H1 (cell line): Measurements from ENCODE around the gene STAT4. TPM values are rescaled to one million over a fixed set of nuclear protein-coding genes. Genes with fewer than 3 reads are reported as not detected.

Experiments used
- CTCF ChIA-PET: fragments of 300-600 bp; sonication (Branson Sonifier 250); formaldehyde crosslinking; loops from one replicate; lab custom pipeline; 2021; ENCODE audit not compliant: partially characterized antibody; lab: Charles Lee
- POLR2A ChIA-PET: fragments of 300-600 bp; sonication (Branson Sonifier 250); formaldehyde crosslinking; loops from one replicate; lab custom pipeline; 2021; ENCODE audit warnings: inconsistent platforms; ENCODE audit not compliant: partially characterized antibody; lab: Charles Lee
- DNase-seq, 2 experiments: peaks; one replicate each; pipeline versions ENCODE4 v3.0.0 to v3.0.0-alpha.2; 2010 to 2022; ENCODE audit warnings: low spot score in 2 of 2, low read depth in 1 of 2, mixed read lengths in 1 of 2
- FAIRE-seq: peaks from 2 replicates; lab custom pipeline; 2011; peaks lifted over from hg19 to GRCh38; lab: Jason Lieb, UNC
- H2AFZ ChIP-seq: 2 replicates; pipeline ENCODE4 v1.8.1; 2012; ENCODE audit warnings: low read length, inconsistent platforms
- H2AK5ac ChIP-seq: 2 replicates; pipeline ENCODE4 v1.6.1; 2013; ENCODE audit warnings: low read depth, low read length
- H2BK120ac ChIP-seq: replicated peaks from 2 replicates; pipeline ENCODE3; 2013; ENCODE audit warnings: low read depth, low read length, inconsistent platforms
- H2BK12ac ChIP-seq: 2 replicates; pipeline ENCODE4 v1.6.1; 2013; ENCODE audit warnings: low read depth, low read length
- H2BK15ac ChIP-seq: 2 replicates; pipeline ENCODE4 v1.6.1; 2013; ENCODE audit warnings: low read length
- H2BK20ac ChIP-seq: 2 replicates; pipeline ENCODE4 v1.6.1; 2013; ENCODE audit warnings: low read length
- H2BK5ac ChIP-seq: 2 replicates; pipeline ENCODE4 v1.6.1; 2013; ENCODE audit warnings: low read depth, low read length
- H3K14ac ChIP-seq: 2 replicates; pipeline ENCODE4 v1.6.1; 2013; ENCODE audit warnings: inconsistent platforms; ENCODE audit not compliant: insufficient read length
- H3K18ac ChIP-seq: 2 replicates; pipeline ENCODE4 v1.6.1; 2013; ENCODE audit warnings: low read length; ENCODE audit errors: extremely low read depth
- H3K23ac ChIP-seq: 2 replicates; pipeline ENCODE4 v1.6.1; 2013; ENCODE audit warnings: inconsistent platforms; ENCODE audit not compliant: insufficient read length
- H3K23me2 ChIP-seq: 2 replicates; pipeline ENCODE4 v1.6.1; 2013; ENCODE audit warnings: low read depth, low read length
- H3K27ac ChIP-seq: 2 replicates; pipeline ENCODE4 v1.6.1; 2011; ENCODE audit warnings: low read depth, low read length, inconsistent platforms
- H3K27me3 ChIP-seq, 4 experiments: replicated peaks in 1 of 4; 1 replicate in 1 of 4; 2 replicates in 3 of 4; pipeline versions ENCODE4 v1.6.1 to v1.8.1; 2011 to 2013; ENCODE audit warnings: low read length in 3 of 4, mild to moderate bottlenecking in 3 of 4, inconsistent platforms in 2 of 4, mixed read lengths in 2 of 4, moderate library complexity in 1 of 4; ENCODE audit not compliant: control insufficient read depth in 3 of 4, insufficient read depth in 3 of 4; ENCODE audit errors: extremely low read depth in 1 of 4
- H3K36me3 ChIP-seq, 4 experiments: 2 replicates each; pipeline versions ENCODE4 v1.6.1 to v1.8.1; 2011 to 2013; ENCODE audit warnings: mild to moderate bottlenecking in 4 of 4, low read length in 3 of 4, moderate library complexity in 2 of 4, control low read depth in 1 of 4, inconsistent platforms in 1 of 4; ENCODE audit not compliant: insufficient read depth in 4 of 4, control insufficient read depth in 2 of 4
- H3K4ac ChIP-seq: replicated peaks from 2 replicates; pipeline ENCODE3; 2013; ENCODE audit warnings: low read length, low read depth, mixed read lengths, inconsistent platforms; ENCODE audit not compliant: insufficient read length
- H3K4me1 ChIP-seq, 4 experiments: replicated peaks in 1 of 4; 1 replicate in 1 of 4; 2 replicates in 3 of 4; pipeline versions ENCODE4 v1.6.1 to v1.8.1; 2011 to 2013; ENCODE audit warnings: low read length in 3 of 4, inconsistent platforms in 2 of 4, mixed read lengths in 1 of 4; ENCODE audit not compliant: insufficient read depth in 4 of 4, control insufficient read depth in 3 of 4
- H3K4me2 ChIP-seq, 2 experiments: 2 replicates each; pipeline versions ENCODE4 v1.6.1 to v1.8.1; 2011 to 2013; ENCODE audit warnings: low read depth in 2 of 2, low read length in 2 of 2, control low read depth in 1 of 2, inconsistent platforms in 1 of 2, mild to moderate bottlenecking in 1 of 2; ENCODE audit not compliant: insufficient read depth in 1 of 2
- H3K4me3 ChIP-seq, 4 experiments: fragments of 200-600, 300-600 bp in 1 of 4; sonication (generic), shearing (Covaris generic), sonication (Bioruptor Twin) in 1 of 4; 2 replicates each; pipeline versions ENCODE4 v1.5.1 to v1.8.1; 2011 to 2016; ENCODE audit warnings: low read length in 4 of 4, low read depth in 3 of 4, control low read depth in 2 of 4, inconsistent platforms in 2 of 4, mild to moderate bottlenecking in 2 of 4, mixed read lengths in 1 of 4, moderate library complexity in 1 of 4; ENCODE audit not compliant: insufficient read depth in 2 of 4; ENCODE audit errors: extremely low read depth in 1 of 4
- H3K56ac ChIP-seq: replicated peaks from 2 replicates; pipeline ENCODE3; 2013; ENCODE audit warnings: low read depth, mild to moderate bottlenecking, mixed read lengths, low read length, inconsistent platforms; ENCODE audit not compliant: insufficient read length
- H3K79me1 ChIP-seq: 2 replicates; pipeline ENCODE4 v1.6.1; 2013; ENCODE audit warnings: low read depth, low read length, control low read depth
- H3K79me2 ChIP-seq, 2 experiments: 2 replicates each; pipeline versions ENCODE4 v1.6.1 to v1.8.1; 2012 to 2013; ENCODE audit warnings: low read length in 2 of 2, mild to moderate bottlenecking in 2 of 2, inconsistent platforms in 1 of 2; ENCODE audit not compliant: insufficient read depth in 2 of 2, control insufficient read depth in 1 of 2
- H3K9ac ChIP-seq, 4 experiments: replicated peaks in 1 of 4; 1 replicate in 1 of 4; 2 replicates in 3 of 4; pipeline versions ENCODE4 v1.6.1 to v1.8.1; 2011 to 2013; ENCODE audit warnings: low read depth in 3 of 4, low read length in 3 of 4, control low read depth in 2 of 4, mild to moderate bottlenecking in 2 of 4, moderate library complexity in 2 of 4, inconsistent platforms in 1 of 4; ENCODE audit errors: extremely low read depth in 1 of 4
- H3K9me3 ChIP-seq, 2 experiments: 2 replicates each; pipeline versions ENCODE4 v1.6.1 to v1.8.1; 2012 to 2013; ENCODE audit warnings: mild to moderate bottlenecking in 2 of 2, moderate library complexity in 2 of 2, control low read depth in 1 of 2, inconsistent platforms in 1 of 2, low read depth in 1 of 2, low read length in 1 of 2, mixed read lengths in 1 of 2; ENCODE audit not compliant: insufficient read depth in 2 of 2
- H4K20me1 ChIP-seq, 2 experiments: replicated peaks in 1 of 2; 2 replicates each; pipeline versions ENCODE3 to v1.8.1; 2011 to 2013; ENCODE audit warnings: inconsistent platforms in 2 of 2, low read length in 2 of 2, mild to moderate bottlenecking in 1 of 2; ENCODE audit not compliant: insufficient read depth in 2 of 2, control insufficient read depth in 1 of 2
- H4K5ac ChIP-seq: 2 replicates; pipeline ENCODE4 v1.6.1; 2013; ENCODE audit warnings: low read length, low read depth, mixed read lengths, inconsistent platforms; ENCODE audit not compliant: insufficient read length
- H4K8ac ChIP-seq: 2 replicates; pipeline ENCODE4 v1.8.0; 2013; ENCODE audit warnings: mild to moderate bottlenecking, moderate library complexity, low read length, inconsistent platforms; ENCODE audit not compliant: insufficient read depth; ENCODE audit errors: extremely low read depth
- H4K91ac ChIP-seq: replicated peaks from 2 replicates; pipeline ENCODE3; 2013; ENCODE audit warnings: low read length, mixed read lengths, inconsistent platforms; ENCODE audit not compliant: insufficient read length
- ATF3 ChIP-seq: IDR thresholded peaks from 2 replicates; pipeline ENCODE4 v1.6.1; 2011; ENCODE audit warnings: low read depth, mild to moderate bottlenecking, low read length; ENCODE audit not compliant: insufficient read depth
- BRCA1 ChIP-seq: IDR thresholded peaks from 2 replicates; pipeline ENCODE4 v1.6.1; 2012; ENCODE audit warnings: low read depth, low read length, improper control_type of control experiment
- CBX8 ChIP-seq: fragments of 300-800, 300-1000 bp; sonication (generic); IDR thresholded peaks from 2 replicates; pipeline ENCODE4 v1.7.1; 2016; ENCODE audit warnings: low read depth, low read length, borderline replicate concordance
- CTBP2 ChIP-seq: IDR thresholded peaks from 2 replicates; pipeline ENCODE4 v1.7.0; 2011; ENCODE audit warnings: borderline replicate concordance, mild to moderate bottlenecking, moderate library complexity, mixed read lengths, low read length; ENCODE audit not compliant: insufficient read depth, insufficient read length
- CTCF ChIP-seq, 3 experiments: IDR thresholded peaks; 1 replicate in 2 of 3; 2 replicates in 1 of 3; pipeline versions ENCODE4 v1.5.1 to v1.6.1; 2011; ENCODE audit warnings: low read length in 3 of 3, mild to moderate bottlenecking in 3 of 3, inconsistent platforms in 2 of 3, low read depth in 1 of 3, moderate library complexity in 1 of 3; ENCODE audit not compliant: insufficient read depth in 1 of 3; ENCODE audit errors: control extremely low read depth in 1 of 3
- EZH2 ChIP-seq: fragments of 200-600 bp; sonication (generic); IDR thresholded peaks from 2 replicates; pipeline ENCODE4 v1.7.1; 2012; ENCODE audit warnings: low read depth, mild to moderate bottlenecking, moderate library complexity, low read length, inconsistent platforms; ENCODE audit not compliant: severe bottlenecking
- NRF1 ChIP-seq: IDR thresholded peaks from 2 replicates; pipeline ENCODE4 v1.6.1; 2011; ENCODE audit warnings: mild to moderate bottlenecking, low read depth, low read length, improper control_type of control experiment
- POLR2AphosphoS5 ChIP-seq: IDR thresholded peaks from 2 replicates; pipeline ENCODE4 v1.6.1; 2011; ENCODE audit warnings: low read depth, low read length
- SP4 ChIP-seq: IDR thresholded peaks from 2 replicates; pipeline ENCODE4 v1.6.1; 2012; ENCODE audit warnings: low read length, inconsistent platforms
- TBP ChIP-seq: IDR thresholded peaks from 2 replicates; pipeline ENCODE4 v1.6.1; 2011; ENCODE audit warnings: low read depth, low read length, improper control_type of control experiment
- TCF12 ChIP-seq: IDR thresholded peaks from 2 replicates; pipeline ENCODE4 v1.6.1; 2011; ENCODE audit warnings: low read depth, mild to moderate bottlenecking, low read length
- WGBS, 2 experiments: shearing (Covaris generic) in 1 of 2; methylation state at CpG; one replicate each; pipeline versions ENCODE4 v1.1.6 to v1.1.7; 2013 to 2015; ENCODE audit warnings: low lambda C conversion rate in 2 of 2, mixed read lengths in 2 of 2, inconsistent platforms in 1 of 2, low coverage in 1 of 2, missing lambda C conversion rate in 1 of 2; ENCODE audit not compliant: insufficient replicate concordance in 2 of 2, insufficient coverage in 1 of 2, insufficient read length in 1 of 2; ENCODE audit errors: extremely low coverage in 1 of 2, missing lambda C conversion rate in 1 of 2; 5-methylcytosine and 5-hydroxymethylcytosine counted together
- polyA plus RNA-seq, 7 experiments: library from polyadenylated mRNA; depleted of rRNA in 3 of 7; stranded (reverse) in 5 of 7; unstranded in 2 of 7; fragments of >200 nt in 5 of 7; fragments of 200-250 nt in 2 of 7; gene quantifications; 1 replicate in 5 of 7; 2 replicates in 1 of 7; 4 replicates in 1 of 7; pipeline versions ENCODE4 v1.2.1 to v1.2.3, GENCODE V29; 2011 to 2013; ENCODE audit warnings: missing spikeins in 2 of 7, mixed read lengths in 2 of 7
- total RNA-seq: library from RNA; stranded (reverse); fragmentation: NEBNext Ultra II Directional; extraction: Animal tissue kit (Norgen Biotek cat#: 25700); gene quantifications from 2 replicates; pipeline ENCODE4 v1.2.1, GENCODE V29; 2021

The STAT4 gene
- total and polyA plus RNA-seq, 2 of the 8 experiments (the other 6 are each of a cell fraction or from before 2014, with no cell fraction given) = 0.36 to 0.63 TPM

- H3K27ac ChIP-seq = no peak overlapping the region
- FAIRE-seq = no peak
- CTCF ChIA-PET = interaction anchor here (1.4 kb wide), 1 partner anchor 349 kb away, joined by 4 read pairs; no protein-coding TSS in a partner anchor
- H4K8ac ChIP-seq = no peak overlapping the region
- no peak overlapping the region for H3K14ac ChIP-seq
- no peak overlapping the region for H2BK12ac ChIP-seq
- no peak overlapping the region for H3K56ac ChIP-seq
- H3K23me2 ChIP-seq = no peaks in the 10 kb centered on the region; the same call in 1 of the 2 replicates
- H3K4me2 ChIP-seq = no peak overlapping the region
- no peak overlapping the region for H3K18ac ChIP-seq
- no peak overlapping the region for H2BK5ac ChIP-seq
- WGBS, 2 experiments = 83% methylated on average over 2 of the region's 2 CpGs; no CpG with 5 or more reads in 1 of the 2 experiments
- no peak for DNase-seq
- TF ChIP-seq TCF12 (no peak), TBP (no peak), CTCF (IDR thresholded peaks at IDR 0.05; ENCODE audit: control extremely low read depth in 1 of 3, insufficient read depth in 1 of 3, low read depth in 1 of 3, low read length in 3 of 3) (no peak), NRF1 (no peak), SP4 (no peak), CBX8 (no peak), EZH2 (no peak), POLR2AphosphoS5 (no peak), CTBP2 (no peak), ATF3 (no peak), BRCA1 (no peak)
- no peak overlapping the region for H2BK20ac ChIP-seq
- H2BK15ac ChIP-seq = no peak overlapping the region
- H2AFZ ChIP-seq = no peak overlapping the region
- no peaks in the 10 kb centered on the region for H3K79me1 ChIP-seq
- H3K4me1 ChIP-seq = no peaks in the 10 kb centered on the region
- no peak overlapping the region for H3K4ac ChIP-seq
- H3K4me3 ChIP-seq = no peak overlapping the region
- no peak overlapping the region for H3K9ac ChIP-seq
- no peaks in the 10 kb centered on the region for H3K9me3 ChIP-seq
- H3K36me3 ChIP-seq = no peaks in the 10 kb centered on the region
- no peak overlapping the region for H2BK120ac ChIP-seq
- H4K5ac ChIP-seq = no peak overlapping the region
- no peak overlapping the region for H4K91ac ChIP-seq
- no peaks in the 10 kb centered on the region for H3K79me2 ChIP-seq
- POLR2A ChIA-PET = no interaction called here
- no peaks in the 10 kb centered on the region for H4K20me1 ChIP-seq
- H3K23ac ChIP-seq = no peak overlapping the region
- H2AK5ac ChIP-seq = no peak overlapping the region
- H3K27me3 ChIP-seq = peaks cover 0 to 1% (median 0%) of the 10 kb centered on the region in 4 experiments; a peak in 1 of 7 replicates
These were observed 39.6 kb upstream of the STAT4 start for GRCh38 chr2:191190435-191190834.
